Measurements from ENCODE around the gene PPP2R2C. TPM values are rescaled to one million over a fixed set of nuclear protein-coding genes. Genes with fewer than 3 reads are reported as not detected.
A peak's percentile ranks its signal among the peaks of the same experiment; 100 is the strongest.

Gene PPP2R2C
- total RNA-seq, 6 experiments from 2014 or later, result 0.14 to 0.25 (median 0.23) TPM; not detected in 2

DNA sequence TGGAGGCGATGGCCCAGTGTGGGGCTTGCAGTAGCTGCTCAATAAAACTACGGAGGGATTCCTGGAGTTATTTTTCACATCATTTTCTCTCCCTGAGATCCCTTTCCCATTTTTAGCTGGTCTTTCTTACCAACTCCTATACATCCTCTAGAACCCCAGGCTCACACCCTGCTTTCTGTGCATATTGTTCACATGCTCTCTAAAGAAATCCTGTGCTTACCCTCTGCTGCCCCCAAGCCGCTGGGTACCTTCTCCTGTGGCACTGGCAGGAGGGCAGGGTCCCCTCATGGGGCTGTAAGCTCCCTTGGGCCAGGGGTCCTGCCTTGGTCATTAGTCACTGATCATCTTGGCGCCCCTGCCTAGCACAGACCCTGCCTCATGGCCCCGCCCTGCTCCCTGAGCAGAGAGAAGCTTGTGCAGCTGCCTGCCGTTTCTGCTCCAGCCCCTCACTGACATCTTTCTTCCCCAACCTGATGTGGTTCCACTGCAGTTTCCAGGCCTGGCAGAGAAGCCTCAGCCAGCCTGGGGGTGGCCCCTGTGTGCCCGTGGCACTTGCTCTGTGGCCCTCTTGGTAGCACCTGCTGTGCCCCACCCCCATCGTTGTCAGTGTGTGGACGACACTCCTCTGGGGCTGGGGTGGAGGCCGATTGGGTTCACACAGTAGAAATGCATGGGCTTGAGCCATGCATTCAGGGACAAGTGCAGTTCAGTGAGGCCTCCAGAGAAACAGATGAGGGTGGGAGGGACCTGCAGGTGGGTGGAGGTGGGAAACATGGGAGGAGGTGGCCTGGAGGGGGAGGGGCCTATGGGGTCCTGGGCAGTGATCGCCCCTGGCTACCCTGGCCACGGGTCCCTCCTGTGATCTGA lies 133.2 kb downstream of the PPP2R2C start:
- Mint-ChIP-seq H3K4me1 (ENCODE audit: low read depth) (peaks cover 15% of the 10 kb centered on the region), H3K36me3 (ENCODE audit: low read depth) (no peaks in the 10 kb centered on the region), H3K4me3 (no peak overlapping the region), H3K9me3 (no peaks in the 10 kb centered on the region), H3K27me3 (ENCODE audit: insufficient read depth) (peaks cover 19% of the 10 kb centered on the region), H3K27ac (no peak overlapping the region)
- no peak for DNase-seq
- TF ChIP-seq, protein P1, sequence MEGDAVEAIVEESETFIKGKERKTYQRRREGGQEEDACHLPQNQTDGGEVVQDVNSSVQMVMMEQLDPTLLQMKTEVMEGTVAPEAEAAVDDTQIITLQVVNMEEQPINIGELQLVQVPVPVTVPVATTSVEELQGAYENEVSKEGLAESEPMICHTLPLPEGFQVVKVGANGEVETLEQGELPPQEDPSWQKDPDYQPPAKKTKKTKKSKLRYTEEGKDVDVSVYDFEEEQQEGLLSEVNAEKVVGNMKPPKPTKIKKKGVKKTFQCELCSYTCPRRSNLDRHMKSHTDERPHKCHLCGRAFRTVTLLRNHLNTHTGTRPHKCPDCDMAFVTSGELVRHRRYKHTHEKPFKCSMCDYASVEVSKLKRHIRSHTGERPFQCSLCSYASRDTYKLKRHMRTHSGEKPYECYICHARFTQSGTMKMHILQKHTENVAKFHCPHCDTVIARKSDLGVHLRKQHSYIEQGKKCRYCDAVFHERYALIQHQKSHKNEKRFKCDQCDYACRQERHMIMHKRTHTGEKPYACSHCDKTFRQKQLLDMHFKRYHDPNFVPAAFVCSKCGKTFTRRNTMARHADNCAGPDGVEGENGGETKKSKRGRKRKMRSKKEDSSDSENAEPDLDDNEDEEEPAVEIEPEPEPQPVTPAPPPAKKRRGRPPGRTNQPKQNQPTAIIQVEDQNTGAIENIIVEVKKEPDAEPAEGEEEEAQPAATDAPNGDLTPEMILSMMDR (IDR thresholded peaks at IDR 0.05), result no peak

DNA sequence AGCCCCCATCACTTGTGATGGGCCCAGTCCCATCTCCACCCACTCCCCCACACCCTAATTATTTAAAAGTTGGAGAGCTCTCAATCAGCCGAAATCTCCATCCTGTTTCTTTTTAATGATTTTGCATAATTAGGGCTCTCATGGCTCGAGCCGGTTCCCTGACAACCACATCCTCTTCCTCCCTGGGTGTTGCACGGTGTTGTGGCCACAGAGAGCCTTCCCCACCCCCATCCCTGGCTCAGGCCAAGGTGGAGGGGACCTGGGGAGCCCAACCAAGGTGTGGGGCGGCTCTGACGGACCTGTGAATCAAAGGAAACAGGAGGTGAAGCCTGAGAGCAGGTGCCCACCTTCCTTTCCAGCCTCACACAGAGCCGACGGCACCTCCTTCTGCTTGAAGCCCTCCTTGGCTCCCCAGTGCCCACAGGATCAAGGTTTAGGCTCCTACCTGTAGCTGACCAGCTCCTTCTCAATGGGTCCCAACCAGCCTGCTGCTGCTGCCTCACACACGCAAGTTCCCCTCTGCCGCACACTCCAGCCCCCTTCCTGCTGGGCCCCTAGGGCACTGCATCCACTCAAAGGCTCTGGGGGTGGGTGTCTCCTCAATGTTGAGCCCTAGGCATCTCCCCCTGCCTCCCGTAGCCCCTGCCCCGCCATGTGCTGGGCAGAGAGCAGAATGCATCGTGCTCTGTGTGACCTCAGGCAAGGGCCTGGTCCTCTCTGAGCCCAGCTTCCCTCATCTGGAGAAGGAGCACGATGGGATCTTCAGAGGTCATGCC lies 134.1 kb downstream of the PPP2R2C start:
- no peak for DNase-seq
- Mint-ChIP-seq H3K27ac (no peak overlapping the region), H3K27me3 (ENCODE audit: insufficient read depth) (peaks cover 23% of the 10 kb centered on the region), H3K36me3 (ENCODE audit: low read depth) (no peaks in the 10 kb centered on the region), H3K9me3 (no peaks in the 10 kb centered on the region), H3K4me1 (ENCODE audit: low read depth) (peaks cover 6% of the 10 kb centered on the region), H3K4me3 (no peak overlapping the region)
- TF ChIP-seq, protein P1 (IDR thresholded peaks at IDR 0.05), result no peak

DNA sequence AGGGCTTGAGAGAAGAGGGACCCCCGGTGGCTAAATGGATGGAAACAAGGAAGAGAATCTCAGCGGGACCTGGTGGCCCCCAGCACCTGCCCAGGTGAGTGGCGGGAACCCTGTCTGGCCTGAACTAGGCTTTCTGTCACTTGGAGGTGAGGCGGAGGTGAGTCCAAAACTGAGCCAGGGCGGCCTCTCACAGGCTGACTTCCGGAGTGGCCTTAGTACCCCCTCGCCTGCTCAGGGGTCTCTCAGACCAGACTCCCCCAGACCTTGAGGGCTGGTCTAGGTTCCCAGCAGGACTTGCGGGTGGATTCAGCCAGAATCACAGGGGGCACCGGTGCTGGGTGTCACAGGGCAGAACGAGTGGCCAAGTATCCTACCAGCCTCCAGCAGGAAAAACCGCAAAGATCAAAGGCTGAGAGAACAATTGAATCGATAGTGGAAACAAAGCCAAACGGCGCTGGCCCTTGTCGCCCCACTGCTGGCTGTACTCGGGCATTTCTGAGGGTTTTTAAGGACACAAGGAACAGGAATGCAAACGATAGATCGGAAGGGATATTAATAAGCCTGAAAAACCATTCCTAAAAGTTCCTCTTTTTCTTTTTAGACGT lies 135.0 kb downstream of the PPP2R2C start:
- Mint-ChIP-seq H3K27ac (no peak overlapping the region), H3K27me3 (ENCODE audit: insufficient read depth) (peaks cover 23% of the 10 kb centered on the region), H3K4me3 (no peak overlapping the region), H3K9me3 (no peaks in the 10 kb centered on the region), H3K36me3 (ENCODE audit: low read depth) (no peaks in the 10 kb centered on the region), H3K4me1 (ENCODE audit: low read depth) (no peaks in the 10 kb centered on the region)
- DNase-seq, result no peak
- TF ChIP-seq, protein P1 (IDR thresholded peaks at IDR 0.05), result no peak

DNA sequence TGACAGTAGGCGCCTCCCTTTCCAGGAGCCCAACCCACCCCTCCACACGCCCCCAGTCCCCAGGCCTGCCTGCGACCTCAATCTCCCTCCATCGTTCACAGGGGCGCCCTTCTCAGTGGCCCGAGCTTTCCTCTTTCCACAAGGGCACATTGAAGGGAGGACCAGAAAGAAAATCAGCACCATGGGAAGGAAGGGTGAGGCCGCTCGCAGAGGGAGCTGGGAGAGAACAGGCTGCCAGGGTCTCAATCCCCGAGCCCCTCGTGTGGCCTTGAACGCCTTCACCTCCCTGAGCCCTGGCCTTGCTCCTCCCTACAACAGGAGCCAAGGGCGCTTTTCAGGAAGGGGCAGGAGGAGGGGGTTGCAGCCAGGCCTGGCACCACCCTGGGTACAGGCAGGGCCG lies 136.2 kb downstream of the PPP2R2C start:
- Mint-ChIP-seq H3K4me3 (no peak overlapping the region), H3K36me3 (ENCODE audit: low read depth) (no peaks in the 10 kb centered on the region), H3K27me3 (ENCODE audit: insufficient read depth) (peaks cover 26% of the 10 kb centered on the region), H3K4me1 (ENCODE audit: low read depth) (no peaks in the 10 kb centered on the region), H3K9me3 (no peaks in the 10 kb centered on the region), H3K27ac (no peak overlapping the region)
- DNase-seq, result no peak
- TF ChIP-seq, protein P1 (IDR thresholded peaks at IDR 0.05), result no peak

DNA sequence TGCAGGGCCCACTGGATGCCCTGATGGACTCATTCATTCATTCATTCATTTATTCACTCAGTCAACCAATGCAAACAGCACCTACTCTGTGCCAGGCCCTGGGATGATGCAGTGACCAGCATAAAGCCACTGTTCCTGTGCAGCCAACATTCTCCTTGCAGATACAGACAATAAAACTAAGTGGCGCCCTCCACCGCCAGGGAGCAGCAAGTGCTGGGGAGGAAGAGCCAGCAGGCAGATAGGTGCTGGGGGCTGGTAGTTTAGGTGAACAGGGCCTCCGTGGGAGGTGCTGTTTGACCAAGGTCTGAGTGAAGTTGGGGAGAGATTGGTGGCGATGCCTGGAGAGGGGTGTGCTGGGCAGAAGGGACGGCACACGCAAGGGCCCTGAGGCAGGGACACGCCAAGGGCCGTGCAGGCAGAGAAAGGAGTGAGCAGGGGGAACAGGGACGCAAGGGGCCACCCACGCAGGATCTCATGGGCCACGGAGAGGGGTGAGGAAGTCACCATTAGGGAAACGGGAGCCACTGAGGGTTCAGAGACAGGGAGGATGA lies 137.3 kb downstream of the PPP2R2C start:
- no peak for DNase-seq
- Mint-ChIP-seq H3K27me3 (ENCODE audit: insufficient read depth) (peaks cover 21% of the 10 kb centered on the region), H3K4me3 (no peak overlapping the region), H3K4me1 (ENCODE audit: low read depth) (no peaks in the 10 kb centered on the region), H3K36me3 (ENCODE audit: low read depth) (no peaks in the 10 kb centered on the region), H3K27ac (no peak overlapping the region), H3K9me3 (no peaks in the 10 kb centered on the region)
- TF ChIP-seq, protein P1 (IDR thresholded peaks at IDR 0.05), result peak; percentile 46

Data from HFFc6 (cell line).